ENCODE results near the gene GSDMA.
A peak's percentile ranks its signal among the peaks of the same experiment; 100 is the strongest.

The GSDMA gene, protein sequence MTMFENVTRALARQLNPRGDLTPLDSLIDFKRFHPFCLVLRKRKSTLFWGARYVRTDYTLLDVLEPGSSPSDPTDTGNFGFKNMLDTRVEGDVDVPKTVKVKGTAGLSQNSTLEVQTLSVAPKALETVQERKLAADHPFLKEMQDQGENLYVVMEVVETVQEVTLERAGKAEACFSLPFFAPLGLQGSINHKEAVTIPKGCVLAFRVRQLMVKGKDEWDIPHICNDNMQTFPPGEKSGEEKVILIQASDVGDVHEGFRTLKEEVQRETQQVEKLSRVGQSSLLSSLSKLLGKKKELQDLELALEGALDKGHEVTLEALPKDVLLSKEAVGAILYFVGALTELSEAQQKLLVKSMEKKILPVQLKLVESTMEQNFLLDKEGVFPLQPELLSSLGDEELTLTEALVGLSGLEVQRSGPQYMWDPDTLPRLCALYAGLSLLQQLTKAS

DNA sequence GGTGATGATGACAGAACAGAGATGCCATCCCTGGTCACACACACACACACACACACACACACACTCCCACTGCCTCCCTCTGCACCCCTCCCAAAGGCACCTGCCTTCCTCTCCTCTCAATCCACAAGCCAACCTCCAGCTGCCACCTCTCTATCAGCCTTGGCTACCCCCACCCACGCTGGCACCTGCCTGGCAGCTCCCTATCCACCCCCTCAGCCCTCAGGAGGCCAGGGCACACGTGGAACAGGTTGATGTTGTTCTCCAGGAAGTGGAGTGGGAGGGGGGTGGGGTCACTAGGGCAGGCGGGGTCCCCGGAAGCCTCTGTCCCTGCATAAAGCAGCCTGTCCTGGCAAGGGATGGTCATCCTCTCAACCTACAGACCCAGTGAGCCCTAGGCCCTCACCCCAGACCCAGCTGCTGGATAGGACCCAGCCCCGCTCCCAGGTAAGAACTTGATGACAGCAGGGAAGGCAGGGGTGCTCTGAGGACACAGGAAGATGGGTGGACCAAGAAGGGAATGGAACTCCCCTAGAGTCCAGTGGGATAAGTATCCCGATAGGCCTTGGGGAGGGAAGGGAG, at the start of gene GSDMA:
GSDMA (plus strand) TSS at position 363 of the 579 bp plus-strand sequence. CDS start 2,684 bp downstream, outside the sequence.
- no peaks in the 10 kb centered on the region for H3K9me3 Mint-ChIP-seq
- no peak within 1 kb of the TSS for H3K27ac Mint-ChIP-seq (ENCODE audit: low read depth)
- peak within 1 kb of the TSS; percentile 28 for H3K4me3 Mint-ChIP-seq
- no peaks in the 10 kb centered on the region for H3K27me3 Mint-ChIP-seq
- H3K4me1 Mint-ChIP-seq: peaks cover 42% of the 10 kb centered on the region
- no peak for ATAC-seq (replicated peaks; ENCODE audit: extremely low read depth, poor library complexity, severe bottlenecking)
- peaks cover 6% of the 10 kb centered on the region for H3K36me3 Mint-ChIP-seq (ENCODE audit: insufficient read depth)
- no peak for DNase-seq (ENCODE audit: low spot score in 2 of 2)

DNA sequence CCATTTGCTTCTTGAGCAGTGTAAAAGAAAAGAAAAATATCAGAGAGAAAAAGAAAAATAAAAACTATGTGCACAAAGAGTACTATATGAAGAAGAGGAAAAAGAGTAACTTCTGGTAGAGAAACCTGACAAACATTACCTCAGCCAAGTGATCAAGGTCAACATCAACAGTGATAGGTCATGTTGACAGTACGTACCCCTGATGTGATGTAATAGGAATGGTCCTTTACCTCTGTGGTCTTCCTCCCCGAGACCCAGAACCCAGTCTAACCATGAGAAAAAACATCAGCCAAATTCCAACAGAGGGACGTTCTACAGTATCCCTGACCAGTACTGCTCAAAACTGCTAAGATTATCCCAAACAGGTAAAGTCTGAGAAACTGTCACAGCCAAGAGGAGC, 48.8 kb upstream of the GSDMA start:
- Mint-ChIP-seq H3K36me3 (ENCODE audit: insufficient read depth) (peaks cover 48% of the 10 kb centered on the region), H3K27me3 (no peaks in the 10 kb centered on the region), H3K9me3 (no peaks in the 10 kb centered on the region), H3K4me3 (no peak overlapping the region), H3K4me1 (peaks cover 21% of the 10 kb centered on the region), H3K27ac (ENCODE audit: low read depth) (no peak overlapping the region)
- DNase-seq (ENCODE audit: low spot score in 2 of 2) (no peak), ATAC-seq (replicated peaks; ENCODE audit: extremely low read depth, poor library complexity, severe bottlenecking) (no peak)

DNA sequence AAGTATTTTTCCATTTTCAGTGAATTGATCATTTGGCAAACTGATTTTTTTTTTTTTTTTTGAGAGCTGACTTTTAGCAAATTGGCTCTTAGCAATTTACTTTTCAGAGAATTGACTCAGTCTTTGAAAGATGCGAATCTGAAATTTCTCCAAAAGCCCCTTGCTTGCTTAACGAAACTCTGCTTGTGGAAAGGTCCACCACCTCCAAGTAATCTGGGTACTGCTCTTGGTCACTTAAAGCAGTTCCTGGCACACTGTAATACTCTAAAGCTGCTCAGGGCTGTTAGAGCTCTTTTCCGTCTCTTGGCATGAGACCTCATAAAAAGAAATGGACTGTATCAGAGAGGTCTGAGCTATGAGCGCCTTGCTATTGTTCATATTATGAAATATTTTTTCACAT, 47.2 kb upstream of the GSDMA start:
- Mint-ChIP-seq H3K27ac (ENCODE audit: low read depth) (no peak overlapping the region), H3K4me3 (no peak overlapping the region), H3K36me3 (ENCODE audit: insufficient read depth) (peaks cover 54% of the 10 kb centered on the region), H3K9me3 (no peaks in the 10 kb centered on the region), H3K4me1 (peaks cover 32% of the 10 kb centered on the region), H3K27me3 (no peaks in the 10 kb centered on the region)
- DNase-seq (ENCODE audit: low spot score in 2 of 2) (no peak), ATAC-seq (replicated peaks; ENCODE audit: extremely low read depth, poor library complexity, severe bottlenecking) (no peak)

DNA sequence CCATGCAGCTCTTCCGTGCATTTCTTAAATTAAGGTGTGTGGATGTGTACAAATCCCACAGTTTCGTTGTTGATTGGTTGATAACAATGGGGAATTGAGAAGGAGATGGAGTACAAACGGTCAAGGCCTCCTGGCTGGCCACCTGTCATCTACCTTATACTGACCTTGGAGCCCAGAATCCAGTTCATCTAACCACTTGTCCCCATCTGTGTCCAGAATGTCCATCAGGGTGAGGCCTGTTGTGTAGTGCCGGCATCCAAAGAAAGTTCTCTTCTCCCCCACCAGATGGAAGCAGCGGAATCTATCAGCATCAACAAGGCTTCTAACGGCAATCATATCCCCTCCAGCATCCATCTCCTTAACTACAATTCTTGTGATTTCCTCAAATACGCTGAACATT, 45.9 kb upstream of the GSDMA start:
- ATAC-seq (replicated peaks; ENCODE audit: extremely low read depth, poor library complexity, severe bottlenecking) (no peak), DNase-seq (ENCODE audit: low spot score in 2 of 2) (no peak)
- peaks cover 46% of the 10 kb centered on the region for H3K4me1 Mint-ChIP-seq
- H3K9me3 Mint-ChIP-seq: no peaks in the 10 kb centered on the region
- no peaks in the 10 kb centered on the region for H3K27me3 Mint-ChIP-seq
- no peak overlapping the region for H3K4me3 Mint-ChIP-seq
- H3K36me3 Mint-ChIP-seq (ENCODE audit: insufficient read depth): peaks cover 47% of the 10 kb centered on the region
- peak overlapping the region; percentile 3 for H3K27ac Mint-ChIP-seq (ENCODE audit: low read depth)

DNA sequence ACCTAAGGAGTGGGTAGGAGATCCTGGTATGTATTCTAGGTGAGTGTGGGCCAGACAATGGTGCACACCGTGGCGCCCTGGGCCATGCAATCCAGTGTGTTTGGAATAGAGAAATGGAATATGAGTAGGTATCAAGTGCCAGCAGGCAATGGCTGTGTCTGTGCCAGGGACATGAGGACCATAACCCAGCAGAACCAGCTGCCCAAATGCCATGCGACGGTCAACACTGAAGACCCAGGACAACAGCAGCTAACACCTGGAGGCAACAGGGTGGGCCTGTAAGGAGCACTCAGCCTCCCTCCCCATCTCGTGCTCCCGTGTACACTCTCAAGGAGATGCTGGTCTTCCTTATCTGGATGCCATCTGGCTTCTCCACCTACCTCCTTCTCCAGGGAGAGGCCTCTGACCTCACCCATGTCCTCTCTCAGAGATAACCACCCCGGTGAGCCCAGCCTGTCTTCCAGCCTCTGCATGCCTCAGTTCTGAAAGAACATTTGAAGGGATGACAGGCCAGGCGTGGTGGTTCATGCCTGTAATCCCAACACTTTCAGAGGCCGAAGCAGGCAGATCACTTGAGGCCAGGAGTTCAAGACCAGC, 43.6 kb upstream of the GSDMA start:
- no peak for DNase-seq (ENCODE audit: low spot score in 2 of 2)
- peak overlapping the region; percentile 41 for H3K4me3 Mint-ChIP-seq
- H3K4me1 Mint-ChIP-seq: peaks cover 64% of the 10 kb centered on the region
- H3K36me3 Mint-ChIP-seq (ENCODE audit: insufficient read depth): peaks cover 44% of the 10 kb centered on the region
- no peak for ATAC-seq (replicated peaks; ENCODE audit: extremely low read depth, poor library complexity, severe bottlenecking)
- no peaks in the 10 kb centered on the region for H3K27me3 Mint-ChIP-seq
- H3K9me3 Mint-ChIP-seq: no peaks in the 10 kb centered on the region
- no peak overlapping the region for H3K27ac Mint-ChIP-seq (ENCODE audit: low read depth)

DNA sequence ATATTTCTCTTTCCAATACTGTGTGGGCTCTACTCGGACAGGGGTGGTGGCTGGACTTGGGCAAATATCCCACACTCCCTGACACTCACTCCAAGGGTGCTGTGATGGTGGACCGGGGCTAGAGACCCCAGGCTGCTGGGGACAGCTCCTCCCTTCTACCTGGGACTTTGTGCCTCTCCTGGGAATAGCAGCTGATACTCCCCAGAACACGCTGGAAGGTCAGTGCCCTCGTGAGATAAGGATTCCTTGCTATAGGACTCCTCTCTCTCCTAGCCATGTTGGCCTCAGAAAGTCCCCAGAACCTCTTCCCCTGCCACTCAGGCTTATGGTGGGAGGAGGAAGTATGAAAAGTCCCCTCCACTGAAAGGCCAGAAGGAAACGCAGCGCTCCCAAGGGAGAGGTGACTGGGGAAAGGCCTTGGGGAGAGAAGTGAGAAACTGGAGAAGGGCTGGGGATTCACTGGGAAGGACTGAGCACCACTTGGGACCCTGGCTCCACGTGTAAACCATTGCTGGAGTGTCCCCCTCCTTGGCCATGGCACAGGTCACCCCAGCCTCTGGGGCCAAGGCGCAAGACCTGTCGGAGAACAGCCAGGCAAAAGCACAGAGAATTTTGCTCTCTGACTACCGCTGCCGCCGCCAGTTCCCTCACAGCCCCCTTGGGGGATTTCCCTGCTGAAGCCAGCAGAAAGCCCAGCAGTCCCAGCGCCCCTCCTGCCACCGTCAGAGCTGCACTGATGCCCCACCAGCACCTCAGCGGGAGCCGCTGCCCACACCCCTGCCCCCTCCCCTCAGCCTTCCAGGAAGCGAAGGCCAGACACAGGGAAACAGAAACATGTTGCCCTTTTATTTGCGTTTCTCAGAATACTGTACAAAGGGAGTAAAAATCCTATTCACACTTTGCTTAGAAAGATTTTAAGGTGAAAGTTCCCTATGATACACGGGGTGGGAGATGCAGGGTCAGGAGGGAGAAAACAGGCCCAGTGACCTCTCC, 42.3 kb upstream of the GSDMA start:
- H3K27ac Mint-ChIP-seq (ENCODE audit: low read depth): peak overlapping the region; percentile 82
- no peaks in the 10 kb centered on the region for H3K27me3 Mint-ChIP-seq
- DNase-seq (ENCODE audit: low spot score in 2 of 2) (no peak), ATAC-seq (replicated peaks; ENCODE audit: extremely low read depth, poor library complexity, severe bottlenecking) (peak; percentile 38)
- H3K4me1 Mint-ChIP-seq: peaks cover 76% of the 10 kb centered on the region
- peaks cover 42% of the 10 kb centered on the region for H3K36me3 Mint-ChIP-seq (ENCODE audit: insufficient read depth)
- peak overlapping the region; percentile 27 for H3K4me3 Mint-ChIP-seq
- no peaks in the 10 kb centered on the region for H3K9me3 Mint-ChIP-seq

DNA sequence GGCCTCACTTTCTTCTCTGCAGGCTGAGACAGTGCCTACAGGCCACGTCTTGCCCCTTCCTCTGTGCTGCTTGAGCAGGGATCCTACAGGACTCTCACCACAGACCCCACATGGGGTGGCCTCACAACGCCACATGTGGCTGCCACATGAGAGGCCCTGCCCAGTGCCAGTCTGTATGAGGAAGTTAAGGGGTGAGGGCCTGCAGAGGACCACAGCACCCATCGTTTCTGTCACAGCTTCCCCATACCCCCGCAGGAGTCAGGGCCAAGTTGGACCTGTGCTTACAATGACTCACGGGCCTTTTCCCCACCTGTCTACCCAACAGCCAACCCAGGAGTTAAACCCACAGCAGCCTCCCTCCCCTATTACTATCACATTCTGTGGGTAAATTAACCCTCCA, 41.5 kb upstream of the GSDMA start:
- no peaks in the 10 kb centered on the region for H3K9me3 Mint-ChIP-seq
- H3K36me3 Mint-ChIP-seq (ENCODE audit: insufficient read depth): peaks cover 44% of the 10 kb centered on the region
- DNase-seq (ENCODE audit: low spot score in 2 of 2) (no peak), ATAC-seq (replicated peaks; ENCODE audit: extremely low read depth, poor library complexity, severe bottlenecking) (no peak)
- peak overlapping the region; percentile 82 for H3K27ac Mint-ChIP-seq (ENCODE audit: low read depth)
- H3K27me3 Mint-ChIP-seq: no peaks in the 10 kb centered on the region
- H3K4me1 Mint-ChIP-seq: peaks cover 84% of the 10 kb centered on the region
- peak overlapping the region; percentile 27 for H3K4me3 Mint-ChIP-seq

DNA sequence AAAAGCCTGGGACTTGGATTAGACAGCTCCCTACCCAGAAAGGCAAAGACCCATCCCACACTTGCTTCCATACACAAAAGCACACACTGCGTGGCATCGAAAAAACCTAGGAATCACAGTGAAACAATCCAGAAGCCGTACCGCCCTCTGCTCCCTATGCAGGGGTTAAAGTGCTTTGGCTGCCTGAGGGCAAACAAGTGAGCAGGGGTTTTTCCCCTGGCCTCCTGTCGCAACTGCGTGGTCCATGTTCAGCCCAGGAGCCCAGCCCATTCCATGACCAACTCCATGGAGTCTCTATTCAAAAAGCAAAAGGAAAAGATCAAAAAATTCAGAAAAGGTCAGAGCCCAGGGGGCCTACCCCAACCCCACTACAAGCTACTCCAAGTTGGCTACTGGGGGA, 40.8 kb upstream of the GSDMA start:
- Mint-ChIP-seq H3K9me3 (no peaks in the 10 kb centered on the region), H3K27me3 (no peaks in the 10 kb centered on the region), H3K4me3 (peak overlapping the region; percentile 27), H3K36me3 (ENCODE audit: insufficient read depth) (peaks cover 47% of the 10 kb centered on the region), H3K27ac (ENCODE audit: low read depth) (peak overlapping the region; percentile 16), H3K4me1 (peaks cover 84% of the 10 kb centered on the region)
- DNase-seq (ENCODE audit: low spot score in 2 of 2) (no peak), ATAC-seq (replicated peaks; ENCODE audit: extremely low read depth, poor library complexity, severe bottlenecking) (no peak)

DNA sequence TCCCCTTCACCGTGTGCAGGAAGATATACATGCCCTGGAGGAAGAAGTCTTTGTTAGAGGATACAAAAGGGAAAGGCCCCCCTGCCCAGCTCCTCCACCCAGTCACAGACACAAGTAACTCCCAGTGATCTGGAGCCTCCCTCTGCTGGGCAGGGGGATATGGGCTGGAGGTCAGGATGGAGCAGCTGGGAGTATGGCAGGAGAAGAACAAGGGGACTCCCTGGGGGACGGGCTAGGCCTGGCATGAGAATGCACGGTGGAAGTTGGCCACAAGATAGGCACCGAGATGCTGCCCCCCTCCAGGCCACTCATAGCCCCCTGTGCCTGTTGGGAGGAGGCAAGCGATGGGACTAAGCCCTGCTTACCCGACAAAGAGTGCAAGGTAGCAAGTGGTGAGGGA, 39.6 kb upstream of the GSDMA start:
- peak overlapping the region; percentile 72 for H3K27ac Mint-ChIP-seq (ENCODE audit: low read depth)
- DNase-seq (ENCODE audit: low spot score in 2 of 2) (no peak), ATAC-seq (replicated peaks; ENCODE audit: extremely low read depth, poor library complexity, severe bottlenecking) (no peak)
- peaks cover 83% of the 10 kb centered on the region for H3K4me1 Mint-ChIP-seq
- H3K9me3 Mint-ChIP-seq: no peaks in the 10 kb centered on the region
- H3K27me3 Mint-ChIP-seq: no peaks in the 10 kb centered on the region
- peak overlapping the region; percentile 94 for H3K4me3 Mint-ChIP-seq
- peaks cover 42% of the 10 kb centered on the region for H3K36me3 Mint-ChIP-seq (ENCODE audit: insufficient read depth)

DNA sequence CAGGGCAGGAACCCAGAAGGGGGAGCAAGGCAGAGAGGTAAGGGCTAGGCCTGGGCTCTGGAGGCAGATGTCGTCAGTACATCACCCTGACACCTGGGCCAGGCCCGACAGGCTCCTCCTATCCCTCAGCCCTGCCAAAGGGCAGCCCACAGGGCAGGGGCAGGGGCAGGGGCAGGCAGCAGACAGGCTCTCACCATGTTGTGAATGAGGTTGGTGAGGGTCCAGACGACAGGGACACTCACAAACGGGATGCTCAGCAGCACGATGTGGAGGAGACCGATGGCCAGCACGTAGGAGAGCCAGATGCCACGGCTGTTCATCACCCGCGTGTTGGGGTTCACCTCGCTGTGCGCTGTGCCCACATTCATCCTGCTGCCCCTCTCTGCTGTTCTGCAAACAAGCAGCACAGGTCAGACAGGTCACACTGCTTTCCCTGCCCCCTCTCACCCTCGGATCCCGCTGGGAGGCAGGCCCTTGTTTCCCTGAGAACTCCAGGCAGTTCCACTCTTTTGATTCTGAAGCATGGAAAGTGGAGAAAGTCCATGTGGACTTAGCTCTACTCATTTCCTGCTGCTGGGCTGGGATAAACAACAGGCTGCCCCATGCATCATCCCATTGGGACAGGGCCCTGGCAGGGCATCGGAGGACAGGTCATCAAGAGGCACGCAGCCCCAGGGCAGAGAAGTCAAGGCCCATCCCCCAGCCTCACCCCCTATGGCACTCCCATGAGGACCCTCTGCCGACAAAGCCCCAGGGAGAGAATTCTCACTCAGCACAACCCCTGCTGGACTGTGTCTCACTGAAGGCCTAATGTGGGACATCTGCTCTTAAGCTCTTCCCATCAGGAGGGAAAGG, 38.7 kb upstream of the GSDMA start:
- Mint-ChIP-seq H3K9me3 (no peaks in the 10 kb centered on the region), H3K36me3 (ENCODE audit: insufficient read depth) (peaks cover 42% of the 10 kb centered on the region), H3K27ac (ENCODE audit: low read depth) (peak overlapping the region; percentile 72), H3K4me1 (peaks cover 75% of the 10 kb centered on the region), H3K27me3 (no peaks in the 10 kb centered on the region), H3K4me3 (peak overlapping the region; percentile 94)
- ATAC-seq (replicated peaks; ENCODE audit: extremely low read depth, poor library complexity, severe bottlenecking) (no peak), DNase-seq (ENCODE audit: low spot score in 2 of 2) (no peak)

DNA sequence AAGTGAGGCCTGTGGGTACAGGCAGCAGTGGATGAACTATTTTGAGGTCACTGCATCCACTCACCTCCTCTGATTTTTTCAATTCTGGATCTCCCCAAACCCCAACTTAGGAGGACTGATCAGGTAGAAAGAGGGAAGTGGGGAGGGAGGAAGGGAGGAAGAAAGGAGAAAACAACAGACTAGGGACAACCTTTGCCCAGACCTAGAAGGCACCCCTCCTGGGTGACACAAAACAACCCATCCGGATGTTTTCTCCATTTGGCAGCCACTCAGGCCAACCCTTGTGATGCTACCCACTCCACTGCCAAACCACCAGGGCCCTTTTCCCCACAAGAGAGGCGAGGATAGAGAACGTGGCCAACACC, 38.1 kb upstream of the GSDMA start:
- no peaks in the 10 kb centered on the region for H3K27me3 Mint-ChIP-seq
- peak overlapping the region; percentile 94 for H3K4me3 Mint-ChIP-seq
- DNase-seq (ENCODE audit: low spot score in 2 of 2): no peak
- no peaks in the 10 kb centered on the region for H3K9me3 Mint-ChIP-seq
- peaks cover 37% of the 10 kb centered on the region for H3K36me3 Mint-ChIP-seq (ENCODE audit: insufficient read depth)
- H3K27ac Mint-ChIP-seq (ENCODE audit: low read depth): peak overlapping the region; percentile 78
- ATAC-seq (replicated peaks; ENCODE audit: extremely low read depth, poor library complexity, severe bottlenecking): no peak
- peaks cover 71% of the 10 kb centered on the region for H3K4me1 Mint-ChIP-seq
